Loucy (cell line): ENCODE results near the gene ALK.

Experiments used
- CTCF ChIP-seq: fragments of 200-600 bp; sonication (generic); conservative IDR thresholded peaks from 2 replicates; pipeline ENCODE4 v1.5.1; 2014; ENCODE audit warnings: mild to moderate bottlenecking, antibody characterized with exemption, low read length
- EZH2phosphoT487 ChIP-seq: fragments of 200-600 bp; IDR thresholded peaks from 2 replicates; pipeline ENCODE4 v1.6.1; 2018; ENCODE audit warnings: antibody characterized with exemption, mild to moderate bottlenecking, moderate library complexity, borderline replicate concordance

GRCh38 chr2:29417630-29418029 is 503.8 kb downstream of the ALK start:
- TF ChIP-seq CTCF (no peak), EZH2phosphoT487 (no peak)
